OCI-LY3 (cell line): ENCODE data around the gene CABP7.

Source experiments
- H2AFZ ChIP-seq: fragments of 200-600, 300-600 bp; shearing (Covaris generic); 2 replicates; pipeline ENCODE4 v1.6.0; 2014; ENCODE audit warnings: antibody characterized with exemption, low read depth, low read length
- H3K27ac ChIP-seq: fragments of 200-600, 300-600 bp; sonication (generic); 2 replicates; pipeline ENCODE4 v1.5.1; 2014; ENCODE audit warnings: mild to moderate bottlenecking, low read length, moderate library complexity, mixed read lengths
- H3K27me3 ChIP-seq: fragments of 200-600, 300-600 bp; sonication (generic); 2 replicates; pipeline ENCODE4 v1.6.1; 2014; ENCODE audit warnings: low read depth, low read length, mixed read lengths
- H3K36me3 ChIP-seq: fragments of 200-600, 300-600 bp; sonication (generic); replicated peaks from 2 replicates; pipeline ENCODE3; 2014; ENCODE audit warnings: low read depth, low read length, mixed read lengths
- H3K4me1 ChIP-seq: fragments of 300-600, 200-600 bp; sonication (generic); 2 replicates; pipeline ENCODE4 v1.6.1; 2014; ENCODE audit warnings: low read length, mixed read lengths
- H3K4me2 ChIP-seq: fragments of 200-600, 300-600 bp; sonication (generic); 2 replicates; pipeline ENCODE4 v1.6.1; 2014; ENCODE audit warnings: low read length, mixed read lengths
- H3K4me3 ChIP-seq: fragments of 300-600, 200-600 bp; sonication (generic); 2 replicates; pipeline ENCODE4 v1.5.1; 2014; ENCODE audit warnings: antibody characterized with exemption, mild to moderate bottlenecking, low read length, moderate library complexity
- H3K79me2 ChIP-seq: fragments of 300-600, 200-600 bp; shearing (Covaris generic); 2 replicates; pipeline ENCODE4 v1.6.1; 2014; ENCODE audit warnings: mild to moderate bottlenecking, low read length, mixed read lengths
- H3K9ac ChIP-seq: fragments of 300-600, 200-600 bp; shearing (Covaris generic); 2 replicates; pipeline ENCODE4 v1.6.0; 2014; ENCODE audit warnings: mild to moderate bottlenecking, low read length, moderate library complexity
- H3K9me3 ChIP-seq: fragments of 200-600, 300-600 bp; shearing (Covaris generic); 2 replicates; pipeline ENCODE4 v1.6.1; 2014; ENCODE audit warnings: low read length, mixed read lengths; ENCODE audit not compliant: insufficient read depth
- H4K20me1 ChIP-seq: fragments of 200-600, 300-600 bp; sonication (generic); 2 replicates; pipeline ENCODE4 v1.6.1; 2016; ENCODE audit warnings: low read length, mixed read lengths; ENCODE audit not compliant: insufficient read depth
- EZH2phosphoT487 ChIP-seq: fragments of 200-600 bp; shearing (Covaris generic); IDR thresholded peaks from 2 replicates; pipeline ENCODE4 v1.6.1; 2018; ENCODE audit warnings: antibody characterized with exemption, mixed run types, low read depth
- TF ChIP-seq, protein P1 (sequence below): fragments of 200-600, 300-600 bp; sonication (generic); IDR thresholded peaks from 2 replicates; pipeline ENCODE4 v1.5.1; 2014; ENCODE audit warnings: antibody characterized with exemption, low read length, low read depth

CABP7 gene

DNA sequence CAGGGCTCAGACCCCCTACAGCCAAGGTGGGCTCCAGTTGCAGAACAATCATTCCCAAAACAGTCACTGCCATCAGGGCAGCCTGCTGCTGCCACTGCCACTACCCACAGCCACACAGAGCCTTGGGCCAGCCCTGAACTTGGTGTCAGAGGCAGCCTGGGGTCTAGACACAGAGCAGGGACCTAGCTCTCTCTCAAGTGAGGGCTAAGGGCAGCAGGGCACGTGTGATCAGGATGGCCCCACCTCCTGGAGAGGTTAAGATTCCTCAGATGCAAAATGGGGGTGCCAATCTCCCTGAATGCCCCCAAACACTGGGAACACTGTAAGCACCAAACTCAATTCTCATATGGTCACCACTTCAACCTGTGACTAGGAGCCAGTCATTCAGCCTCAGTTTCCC is 15.6 kb downstream of the CABP7 start:
- no peaks in the 10 kb centered on the region for H3K36me3 ChIP-seq
- H2AFZ ChIP-seq, result no peak overlapping the region
- TF ChIP-seq, protein P1, sequence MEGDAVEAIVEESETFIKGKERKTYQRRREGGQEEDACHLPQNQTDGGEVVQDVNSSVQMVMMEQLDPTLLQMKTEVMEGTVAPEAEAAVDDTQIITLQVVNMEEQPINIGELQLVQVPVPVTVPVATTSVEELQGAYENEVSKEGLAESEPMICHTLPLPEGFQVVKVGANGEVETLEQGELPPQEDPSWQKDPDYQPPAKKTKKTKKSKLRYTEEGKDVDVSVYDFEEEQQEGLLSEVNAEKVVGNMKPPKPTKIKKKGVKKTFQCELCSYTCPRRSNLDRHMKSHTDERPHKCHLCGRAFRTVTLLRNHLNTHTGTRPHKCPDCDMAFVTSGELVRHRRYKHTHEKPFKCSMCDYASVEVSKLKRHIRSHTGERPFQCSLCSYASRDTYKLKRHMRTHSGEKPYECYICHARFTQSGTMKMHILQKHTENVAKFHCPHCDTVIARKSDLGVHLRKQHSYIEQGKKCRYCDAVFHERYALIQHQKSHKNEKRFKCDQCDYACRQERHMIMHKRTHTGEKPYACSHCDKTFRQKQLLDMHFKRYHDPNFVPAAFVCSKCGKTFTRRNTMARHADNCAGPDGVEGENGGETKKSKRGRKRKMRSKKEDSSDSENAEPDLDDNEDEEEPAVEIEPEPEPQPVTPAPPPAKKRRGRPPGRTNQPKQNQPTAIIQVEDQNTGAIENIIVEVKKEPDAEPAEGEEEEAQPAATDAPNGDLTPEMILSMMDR, result no peak
- TF ChIP-seq EZH2phosphoT487, result no peak
- H3K9me3 ChIP-seq, result no peaks in the 10 kb centered on the region
- H3K27me3 ChIP-seq, result no peaks in the 10 kb centered on the region
- no peak overlapping the region for H3K27ac ChIP-seq
- H3K9ac ChIP-seq, result no peak overlapping the region
- H4K20me1 ChIP-seq, result no peaks in the 10 kb centered on the region
- H3K4me2 ChIP-seq, result no peak overlapping the region
- no peak overlapping the region for H3K4me3 ChIP-seq
- no peaks in the 10 kb centered on the region for H3K79me2 ChIP-seq
- peaks cover 17% of the 10 kb centered on the region for H3K4me1 ChIP-seq

DNA sequence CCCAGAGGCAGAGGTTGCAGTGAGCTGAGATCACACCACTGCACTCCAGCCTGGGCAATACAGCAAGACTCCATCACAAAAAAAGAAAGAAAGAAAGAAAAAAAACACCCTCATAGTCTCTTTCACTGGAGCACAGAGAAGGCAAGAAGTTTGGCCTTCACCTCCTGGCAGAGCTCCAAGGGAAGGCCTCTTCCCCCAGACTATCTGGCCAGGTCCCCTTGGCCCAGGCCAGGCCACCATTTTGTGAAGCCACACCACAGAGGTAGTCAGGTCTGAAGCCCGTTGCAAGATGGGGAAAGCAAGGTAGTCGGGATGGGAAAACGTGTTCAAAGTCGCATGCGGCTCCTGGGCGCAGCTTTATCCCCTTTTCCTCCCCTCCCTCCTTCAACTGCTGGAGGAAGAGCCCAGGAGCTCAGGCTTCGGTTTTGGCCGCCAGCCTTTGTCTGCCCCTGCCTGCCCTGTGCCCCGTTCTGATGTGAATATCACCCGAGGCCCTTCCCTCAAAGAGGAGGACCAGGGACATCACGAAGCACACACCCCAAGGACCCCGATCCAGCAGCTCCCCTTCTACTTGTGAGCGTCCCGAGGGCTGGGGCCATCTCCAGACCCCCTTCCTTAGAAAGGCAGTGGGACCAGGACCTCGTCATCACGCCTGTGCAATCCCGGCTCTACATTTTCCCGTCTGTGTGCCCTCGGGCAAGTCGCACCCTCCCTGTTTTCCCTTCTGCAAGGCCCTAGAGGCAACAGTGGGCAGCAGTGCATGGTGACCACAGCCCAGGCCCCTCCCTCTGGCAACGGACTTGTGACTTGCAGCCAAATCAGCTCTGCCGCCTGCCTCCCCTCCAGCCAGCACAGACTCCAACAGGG is 17.7 kb downstream of the CABP7 start:
- Histone ChIP-seq H2AFZ (no peak overlapping the region), H3K4me1 (peaks cover 17% of the 10 kb centered on the region), H3K36me3 (no peaks in the 10 kb centered on the region), H3K79me2 (no peaks in the 10 kb centered on the region), H3K9ac (no peak overlapping the region), H3K4me3 (no peak overlapping the region), H3K27me3 (no peaks in the 10 kb centered on the region), H3K27ac (no peak overlapping the region), H4K20me1 (no peaks in the 10 kb centered on the region), H3K4me2 (no peak overlapping the region), H3K9me3 (no peaks in the 10 kb centered on the region)
- TF ChIP-seq, protein P1, result no peak
- TF ChIP-seq EZH2phosphoT487, result no peak

DNA sequence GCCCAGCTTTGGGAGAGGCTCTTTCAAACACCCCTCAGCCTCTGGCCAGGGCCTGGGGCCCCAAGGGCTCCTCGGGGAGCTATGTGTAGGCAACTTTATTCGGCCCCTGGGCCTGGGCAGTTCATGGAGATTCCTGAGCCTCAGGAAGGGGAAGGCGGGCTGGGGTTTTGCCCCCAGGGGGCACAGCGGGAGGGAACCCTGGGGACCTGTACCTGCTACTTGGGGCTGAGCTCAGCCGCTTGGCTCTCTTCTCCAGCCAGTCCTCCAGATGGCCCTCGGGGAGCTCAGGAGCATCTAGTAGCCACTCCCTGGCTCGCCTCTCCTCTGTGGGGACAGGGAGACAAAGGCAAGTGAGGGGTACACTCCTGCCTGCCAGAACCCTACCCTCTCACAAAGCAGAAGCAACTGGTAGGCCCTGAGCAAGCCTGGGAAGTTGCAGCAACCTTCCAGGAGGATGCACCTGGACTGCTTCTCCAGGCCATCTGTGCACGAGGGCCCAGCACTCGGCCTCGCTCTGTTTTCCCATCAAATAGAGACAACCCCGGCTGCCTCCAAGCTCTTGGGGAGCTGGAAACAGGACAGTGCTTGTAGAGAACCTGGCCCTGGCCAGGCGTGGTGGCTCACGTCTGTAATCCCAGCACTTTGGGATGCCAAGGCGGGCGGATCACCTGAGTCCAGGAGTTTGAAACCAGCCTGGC is 18.5 kb downstream of the CABP7 start:
- H3K9ac ChIP-seq, result no peak overlapping the region
- no peak for TF ChIP-seq EZH2phosphoT487
- TF ChIP-seq, protein P1, result no peak
- no peaks in the 10 kb centered on the region for H3K9me3 ChIP-seq
- H3K4me1 ChIP-seq, result peaks cover 12% of the 10 kb centered on the region
- no peaks in the 10 kb centered on the region for H3K36me3 ChIP-seq
- H2AFZ ChIP-seq, result no peak overlapping the region
- no peaks in the 10 kb centered on the region for H3K79me2 ChIP-seq
- H4K20me1 ChIP-seq, result no peaks in the 10 kb centered on the region
- no peak overlapping the region for H3K4me3 ChIP-seq
- no peak overlapping the region for H3K4me2 ChIP-seq
- H3K27ac ChIP-seq, result no peak overlapping the region
- no peaks in the 10 kb centered on the region for H3K27me3 ChIP-seq

DNA sequence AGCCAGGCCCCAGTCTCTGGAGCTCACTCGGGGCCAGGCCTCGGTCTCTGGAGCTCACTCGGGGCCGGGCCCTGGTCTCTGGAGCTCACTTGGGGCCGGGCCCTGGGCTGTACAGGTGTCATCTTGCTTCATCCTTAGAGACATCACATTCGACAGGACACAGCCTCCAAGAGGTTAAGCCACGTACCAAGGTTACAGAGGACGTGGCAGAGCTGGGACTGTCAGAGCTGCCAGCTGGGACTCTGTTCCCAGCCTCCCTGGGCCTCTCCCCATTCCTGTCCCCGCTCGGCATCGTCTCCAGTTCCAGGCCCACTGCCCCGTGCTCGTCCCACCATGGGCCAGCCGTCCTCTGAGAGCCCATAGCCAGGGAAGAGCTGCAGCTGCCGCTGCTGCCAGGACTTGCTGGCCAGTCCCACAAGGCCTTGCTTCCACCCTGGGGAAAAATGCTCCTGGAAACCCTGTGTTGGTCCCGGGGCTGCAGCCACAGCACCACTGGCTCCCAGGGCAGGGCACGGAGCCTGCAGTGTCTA is 19.6 kb downstream of the CABP7 start:
- Histone ChIP-seq H3K9me3 (no peaks in the 10 kb centered on the region), H3K79me2 (no peaks in the 10 kb centered on the region), H2AFZ (no peak overlapping the region), H3K9ac (no peak overlapping the region), H3K4me3 (no peak overlapping the region), H3K27me3 (no peaks in the 10 kb centered on the region), H3K36me3 (no peaks in the 10 kb centered on the region), H3K4me1 (peaks cover under 1% of the 10 kb centered on the region; the same call in 1 of the 2 replicates), H3K27ac (no peak overlapping the region), H4K20me1 (no peaks in the 10 kb centered on the region), H3K4me2 (no peak overlapping the region)
- TF ChIP-seq, protein P1, result no peak
- no peak for TF ChIP-seq EZH2phosphoT487
